HG02759 (cell line): ENCODE data around the gene ARL17A.
"Not testable (repeated sequence)": the region's sequence is repeated elsewhere in the genome, so short reads cannot be mapped to it uniquely, and the experiment has no call there.

ENCODE experiments used
- ATAC-seq: cut with Tn5 transposase; IDR thresholded peaks from one replicate; pipeline ENCODE4 v1.9.1; 2021; ENCODE audit warnings: mild to moderate bottlenecking, moderate library complexity; ENCODE audit not compliant: unreplicated experiment

ARL17A gene

GRCh38 chr17:46559155-46559554 lies 20.3 kb downstream of the ARL17A start:
- ATAC-seq, result not testable (repeated sequence)

- not testable (repeated sequence) for ATAC-seq
These were observed 30.9 kb downstream of the ARL17A start for GRCh38 chr17:46548607-46549006.

- not testable (repeated sequence) for ATAC-seq
These were observed 44.8 kb downstream of the ARL17A start for GRCh38 chr17:46534716-46535115.

- ATAC-seq, result not testable (repeated sequence)
These were observed 67.3 kb downstream of the ARL17A start, which contains the start of gene LRRC37A2 for GRCh38 chr17:46512168-46512567. Gene LRRC37A2, plus strand, starts transcription at chr17:46512468. Its CDS starts 245 bp downstream, at chr17:46512713.

- not testable (repeated sequence) for ATAC-seq
These were observed 73.6 kb downstream of the ARL17A start for GRCh38 chr17:46505896-46506295.

- not testable (repeated sequence) for ATAC-seq
These were observed 79.9 kb downstream of the ARL17A start for GRCh38 chr17:46499437-46500139.

GRCh38 chr17:46492021-46492420 lies 87.5 kb downstream of the ARL17A start:
- not testable (repeated sequence) for ATAC-seq

GRCh38 chr17:46481310-46481709 lies 98.2 kb downstream of the ARL17A start:
- ATAC-seq, result not testable (repeated sequence)

- not testable (repeated sequence) for ATAC-seq
These were observed 100.7 kb downstream of the ARL17A start for GRCh38 chr17:46478823-46479222.

GRCh38 chr17:46475583-46475982 lies 103.9 kb downstream of the ARL17A start:
- not testable (repeated sequence) for ATAC-seq

- ATAC-seq, result not testable (repeated sequence)
These were observed 105.0 kb downstream of the ARL17A start for GRCh38 chr17:46474489-46474888.

- not testable (repeated sequence) for ATAC-seq
These were observed 111.9 kb downstream of the ARL17A start for GRCh38 chr17:46467618-46468017.
